ENCODE data around the gene RPL3.

The RPL3 gene

DNA sequence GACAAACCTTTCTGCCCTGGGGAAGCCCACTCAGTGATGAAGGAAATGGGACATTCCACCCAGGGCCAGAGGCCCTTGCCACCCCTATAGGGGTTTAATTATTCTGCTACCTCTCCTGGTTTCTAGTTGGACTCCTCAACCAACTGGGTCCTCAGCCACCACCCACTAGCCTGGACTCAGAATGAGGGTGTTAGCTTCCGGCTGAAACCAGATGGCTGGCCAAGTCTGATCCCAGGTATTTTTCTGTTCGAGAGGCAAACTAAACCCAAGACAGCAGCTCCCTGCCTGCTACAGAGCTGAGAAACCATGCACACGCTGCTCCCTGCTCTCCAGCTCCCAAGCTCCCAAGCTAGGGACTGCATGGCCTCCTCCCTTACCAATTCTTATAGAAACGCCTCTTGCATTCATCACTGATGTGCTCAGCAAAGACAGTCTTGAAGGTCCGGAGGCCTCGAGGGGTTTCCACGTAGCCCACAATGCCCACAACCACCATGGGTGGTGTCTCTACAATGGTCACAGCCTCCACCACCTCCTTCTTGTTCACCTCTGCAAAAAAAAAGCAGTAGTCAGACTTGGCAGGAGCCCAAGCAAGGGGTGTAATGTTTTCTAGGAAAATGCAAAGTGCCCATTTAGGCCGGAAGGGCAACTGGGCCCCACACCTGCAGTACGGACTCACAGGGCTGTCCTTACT, 2.2 kb downstream of the RPL3 start:
- DNase-seq: peak; percentile 75

DNA sequence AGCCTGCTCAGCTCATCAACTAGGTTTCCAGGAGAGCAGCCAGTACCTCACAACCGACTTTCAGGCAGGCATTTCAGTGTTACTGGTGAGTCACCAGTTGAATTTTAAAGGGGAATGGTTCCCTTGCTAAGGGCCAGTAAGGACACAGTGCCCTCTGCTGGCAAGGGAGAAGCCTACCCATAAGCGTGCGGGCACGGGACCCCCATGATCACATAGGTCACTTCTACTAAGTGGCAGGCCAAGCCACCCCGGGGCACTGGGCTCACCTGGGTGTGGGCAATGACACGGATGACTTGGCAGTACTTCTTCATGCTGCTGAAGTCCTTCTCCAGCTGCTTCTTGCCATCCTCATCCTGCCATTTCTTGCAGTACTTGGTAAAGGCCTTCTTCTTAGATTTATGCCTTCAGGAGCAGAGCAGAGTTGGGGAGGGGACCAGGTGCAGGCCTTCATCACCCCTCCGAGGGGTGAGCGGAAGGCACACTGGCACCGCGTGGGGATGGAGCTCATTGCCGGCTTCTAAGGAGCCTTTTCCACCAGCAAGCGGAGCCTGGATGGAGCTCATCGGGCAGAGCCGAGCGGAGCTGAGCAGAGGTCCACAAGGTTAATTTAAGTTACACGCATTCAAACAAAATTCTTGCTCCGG, 2.9 kb downstream of the RPL3 start:
- peak; percentile 94 for DNase-seq

DNA sequence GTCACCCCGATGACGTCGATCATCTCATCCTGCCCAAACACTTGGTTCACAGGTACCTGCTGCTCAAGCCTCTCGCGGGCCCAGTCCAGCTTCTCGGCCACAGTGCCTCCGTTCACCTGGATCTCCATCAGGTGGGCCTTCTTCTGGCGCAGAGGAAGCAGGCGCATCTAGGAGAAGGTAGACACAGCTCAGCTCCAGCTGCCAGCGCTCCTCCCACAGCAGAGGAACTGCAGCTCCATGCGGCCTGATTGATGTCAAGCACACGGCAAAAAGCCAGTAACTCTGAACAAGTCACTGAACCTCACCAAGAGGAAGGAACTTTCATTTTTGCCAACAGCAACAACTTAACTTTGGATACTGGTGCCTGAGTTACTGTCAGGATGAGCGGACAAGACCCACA, 4.0 kb downstream of the RPL3 start:
- DNase-seq: no peak

DNA sequence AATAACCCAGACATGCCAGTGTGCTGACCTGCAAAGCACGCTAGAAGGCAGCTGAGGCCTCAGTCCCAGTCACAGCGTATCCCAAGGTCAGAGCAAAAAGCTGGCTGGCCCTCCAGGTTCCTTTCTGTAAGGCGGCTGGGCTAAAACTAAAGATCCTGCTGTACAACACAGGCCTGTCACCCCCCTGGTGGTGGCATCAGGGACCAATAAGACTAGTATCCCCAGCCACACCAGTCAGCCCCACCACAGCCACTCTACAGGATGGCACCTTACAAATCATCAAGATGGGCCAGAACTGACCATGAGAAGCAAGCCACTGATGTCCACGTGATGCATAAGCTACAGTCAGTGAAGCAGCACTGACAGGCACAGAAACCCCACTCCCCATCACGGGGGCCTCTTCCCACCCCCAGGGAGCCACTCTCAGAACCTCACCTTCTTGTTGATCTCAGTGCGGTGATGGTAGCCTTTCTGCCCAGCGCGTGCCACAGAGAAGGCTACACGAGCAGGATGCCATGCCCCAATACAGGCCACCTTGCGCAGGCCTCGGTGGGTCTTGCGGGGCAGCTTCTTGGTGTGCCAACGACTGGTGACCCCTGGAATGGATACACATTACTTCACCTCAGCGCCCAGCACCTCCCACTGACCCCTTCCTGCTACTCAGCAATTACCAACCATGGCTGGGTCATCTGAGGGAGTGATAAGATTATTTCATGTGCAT, 5.0 kb downstream of the RPL3 start:
- DNase-seq: peak; percentile 58

DNA sequence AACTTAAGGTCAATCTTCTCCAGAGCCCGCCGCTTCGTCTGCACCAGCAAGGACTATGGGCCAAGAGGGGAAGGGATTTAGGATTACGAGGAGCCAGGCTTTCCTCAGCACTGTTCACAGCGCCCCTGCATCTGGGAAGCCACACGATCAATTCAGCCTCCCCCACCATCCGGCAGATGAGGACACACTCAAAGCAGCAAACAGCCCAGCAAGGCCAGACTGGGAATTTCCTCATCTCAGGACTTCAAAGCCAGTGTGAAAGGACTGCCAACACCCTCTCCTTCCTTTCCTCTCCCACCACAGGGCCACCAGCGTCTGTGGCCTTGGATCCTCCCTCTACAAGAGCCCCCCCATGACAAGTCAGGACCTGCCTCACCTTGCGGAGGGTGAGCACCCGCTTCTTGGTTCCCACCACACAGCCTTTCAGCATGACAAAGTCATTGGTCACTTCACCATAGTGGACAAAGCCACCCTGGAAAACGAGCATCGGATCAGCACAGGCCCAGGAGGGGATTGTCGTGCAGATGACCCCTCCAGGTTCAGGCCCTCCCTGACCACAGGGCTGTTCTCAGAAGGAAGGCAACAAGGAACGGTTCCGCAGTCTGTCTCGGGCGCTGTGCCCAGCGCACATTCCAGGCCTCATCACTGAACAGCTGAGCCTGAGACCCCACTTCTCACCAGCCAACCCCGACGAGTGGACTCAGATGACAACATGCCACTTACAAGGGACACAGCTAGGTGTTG, 6.0 kb downstream of the RPL3 start:
- DNase-seq: no peak

DNA sequence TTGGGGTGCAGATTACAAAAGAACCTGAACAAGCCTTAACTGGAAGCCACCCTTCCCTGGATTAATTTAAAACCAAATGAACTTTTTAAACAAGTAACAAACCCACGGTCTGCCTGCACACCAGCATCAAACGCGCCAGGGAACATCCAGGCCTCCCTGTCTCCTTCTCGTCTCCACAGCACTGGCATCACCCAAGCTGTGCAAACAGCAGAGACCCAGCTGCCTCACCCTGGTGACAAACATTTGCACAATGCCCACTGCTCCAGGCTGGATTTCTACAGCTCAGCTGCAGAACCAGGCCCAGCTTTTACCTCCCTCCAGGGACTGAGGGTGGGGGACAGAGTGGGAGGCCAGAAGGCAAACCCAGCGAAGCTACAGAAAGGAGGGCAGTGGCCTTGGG, 7.0 kb downstream of the RPL3 start:
- no peak for DNase-seq

DNA sequence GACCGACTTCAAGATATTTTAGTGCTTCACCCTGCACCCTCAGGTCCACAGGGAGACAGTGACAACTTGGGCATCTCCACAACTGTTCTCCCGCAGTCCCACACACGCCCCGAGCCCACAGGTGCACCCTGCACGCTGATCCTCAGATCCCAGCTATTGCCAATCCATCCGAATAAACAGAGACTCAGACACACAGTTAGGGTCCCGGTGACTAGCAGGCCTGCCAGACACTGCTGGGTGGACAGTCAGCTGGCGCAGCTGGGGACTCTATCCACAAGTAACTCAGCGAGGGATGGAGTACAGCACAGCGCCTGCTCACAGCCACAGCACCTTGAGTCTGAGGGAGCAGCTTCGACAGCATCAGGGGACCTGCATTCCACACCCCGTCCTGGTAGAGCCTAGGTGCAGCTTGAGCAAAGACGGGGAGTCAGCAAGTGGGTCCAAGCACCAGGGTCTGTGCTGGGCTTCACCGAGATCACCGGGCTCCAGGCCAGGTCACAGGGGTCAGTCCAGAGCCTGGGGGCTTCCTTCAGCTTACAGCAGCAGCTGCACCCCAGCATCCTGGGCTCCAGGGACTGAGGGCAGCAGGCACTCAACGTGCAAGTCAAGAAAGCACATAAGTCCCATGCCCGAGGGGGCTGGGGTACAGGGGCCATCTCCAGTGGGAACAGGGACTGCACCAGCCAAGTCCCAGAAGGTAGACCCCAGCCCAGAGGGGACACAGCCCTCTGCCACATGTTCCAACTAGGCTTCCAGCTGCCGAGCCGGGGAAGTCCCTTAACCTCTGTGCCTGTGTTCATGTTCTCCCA, 7.6 kb downstream of the RPL3 start:
- DNase-seq: peak; percentile 45

DNA sequence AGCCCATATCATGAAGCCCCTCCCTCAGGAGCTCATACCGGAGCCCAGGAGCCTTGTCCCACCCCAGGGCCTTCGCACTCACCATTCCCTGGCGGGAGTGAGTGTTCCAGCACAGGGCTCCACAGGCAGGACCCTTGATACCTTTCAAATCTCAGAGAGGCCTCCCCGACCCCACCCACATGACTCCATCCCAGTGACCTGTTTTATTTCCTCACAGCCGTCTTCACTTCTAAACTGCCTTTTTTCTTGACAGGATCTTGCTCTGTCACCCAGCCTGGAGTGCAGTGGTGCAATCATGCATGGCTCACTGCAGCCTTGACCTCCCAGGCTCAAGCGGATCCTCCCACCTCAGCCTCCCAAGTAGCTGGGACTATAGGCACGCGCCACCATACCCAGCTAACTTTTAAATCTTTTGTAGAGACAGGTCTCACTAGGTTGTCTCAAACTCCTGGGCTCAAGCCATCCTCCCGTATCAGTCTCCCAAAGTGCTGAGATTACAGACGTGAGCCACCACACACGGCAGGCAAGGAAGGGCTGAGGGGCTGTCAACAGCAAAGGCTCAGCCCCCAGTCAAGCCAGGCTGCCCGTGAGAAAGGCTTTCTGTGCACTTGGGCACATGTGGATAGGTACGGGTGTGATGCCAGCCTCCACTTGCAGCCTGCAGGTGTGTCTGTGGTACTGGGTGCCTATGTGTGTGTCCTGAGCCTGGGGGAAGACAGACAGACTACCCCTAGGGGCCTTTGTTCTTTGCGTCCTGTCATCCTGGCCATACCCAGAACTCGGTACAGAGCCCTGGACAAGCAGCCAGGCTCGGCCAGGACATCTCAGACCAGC, 9.3 kb downstream of the RPL3 start:
- DNase-seq: no peak

DNA sequence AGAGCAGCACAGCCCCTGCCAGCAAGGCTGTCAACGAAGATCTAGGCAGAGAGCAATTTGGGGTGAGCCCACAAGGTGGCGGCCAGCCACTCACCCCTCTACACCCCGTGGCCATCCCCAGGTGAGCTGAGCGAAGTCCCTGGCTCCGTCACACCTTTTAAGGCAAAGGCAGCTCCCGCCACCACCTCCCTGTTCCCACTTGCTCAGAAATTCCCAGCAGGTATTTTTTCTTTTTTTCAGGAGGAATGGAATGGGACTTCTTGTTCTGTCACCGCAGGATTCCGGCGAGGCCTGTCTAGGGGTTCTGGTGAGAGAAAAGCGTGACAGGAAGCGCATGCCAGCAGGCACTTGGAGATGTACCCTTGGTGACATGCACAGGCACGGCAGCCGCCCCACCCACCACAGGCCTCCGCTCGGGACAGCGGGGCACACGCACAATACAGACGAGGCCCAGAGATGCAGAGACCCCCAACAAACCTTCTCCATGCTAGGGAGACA, 10.0 kb downstream of the RPL3 start:
- no peak for DNase-seq

DNA sequence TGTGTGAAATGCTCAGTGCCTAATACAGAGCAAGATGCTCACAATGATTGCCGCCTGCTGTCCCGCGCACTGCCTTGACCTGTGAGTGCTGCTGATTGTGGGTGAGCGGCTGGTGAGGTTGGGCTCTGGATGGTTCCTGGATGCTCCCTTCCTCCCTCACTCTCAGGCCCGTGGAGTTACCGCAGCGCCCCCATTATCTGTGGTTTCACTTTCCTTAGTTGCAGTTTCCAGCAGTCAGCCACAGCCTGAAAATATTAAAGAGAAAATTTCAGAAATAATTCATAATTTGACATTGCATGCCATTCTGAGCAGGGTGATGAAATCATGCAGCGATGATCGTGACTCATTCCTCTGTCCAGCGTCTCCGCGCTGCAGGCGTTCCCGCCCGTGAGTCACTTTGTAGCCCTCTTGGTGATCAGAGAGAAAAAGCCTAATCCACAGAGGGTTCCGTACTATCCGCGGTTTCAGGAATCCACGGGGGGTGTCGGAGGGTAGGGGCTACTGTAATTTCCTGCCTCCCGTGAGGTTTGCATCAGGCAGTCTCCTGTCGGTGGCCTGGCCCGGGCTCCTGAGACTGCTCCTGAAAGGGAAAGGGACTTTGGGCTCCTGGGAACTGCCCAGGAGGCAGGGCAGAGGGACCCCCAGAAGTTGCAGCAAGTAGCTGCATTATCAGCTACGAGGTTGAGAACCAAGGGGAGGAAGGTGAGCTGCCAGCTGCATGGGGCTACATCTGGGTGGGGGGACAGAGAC, 10.6 kb downstream of the RPL3 start:
- no peak for DNase-seq

DNA sequence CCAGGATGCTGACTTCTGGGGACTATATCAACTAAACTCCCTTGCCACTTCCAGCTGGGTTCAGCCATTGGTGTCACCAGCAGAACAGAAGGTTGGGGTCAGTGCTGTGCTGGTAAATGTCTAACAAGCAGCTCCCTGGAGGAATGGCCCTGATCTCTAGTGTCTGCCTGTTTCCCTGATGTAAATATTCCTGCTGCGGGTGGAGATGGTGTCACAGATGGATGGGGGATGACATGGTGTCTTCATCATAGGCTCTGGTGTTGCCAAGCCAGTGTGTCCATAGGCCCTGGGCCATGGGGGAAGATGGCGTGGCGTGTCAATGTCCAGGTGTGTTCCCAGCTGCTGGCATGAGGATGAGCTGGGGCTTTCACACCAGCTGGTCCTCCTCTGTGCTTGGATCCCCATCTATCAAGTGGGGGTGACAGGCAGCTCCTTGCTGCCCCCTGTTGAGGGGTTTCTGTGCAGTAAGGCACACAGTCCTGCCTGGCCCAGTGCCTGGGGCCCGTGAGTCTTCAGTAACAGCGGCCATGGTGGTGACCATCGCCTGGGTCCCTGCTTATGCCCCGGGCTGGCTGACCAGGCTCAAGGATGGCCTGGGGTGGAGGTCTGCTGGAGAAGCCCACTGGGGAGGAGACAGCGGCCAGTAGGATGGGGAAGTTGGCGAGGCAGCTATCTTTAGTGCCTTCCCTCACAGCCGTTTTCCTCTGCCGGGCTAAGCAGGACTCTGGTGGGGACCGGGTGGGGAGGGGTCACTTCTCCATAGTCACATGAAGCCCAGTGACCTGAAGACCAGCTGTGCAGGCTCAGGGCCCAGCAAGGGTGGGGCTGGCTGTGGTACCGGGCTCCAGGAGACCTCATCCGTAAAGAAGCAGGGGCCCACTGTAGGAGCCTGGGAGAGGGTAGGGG, 12.7 kb downstream of the RPL3 start:
- DNase-seq: peak; percentile 71

DNA sequence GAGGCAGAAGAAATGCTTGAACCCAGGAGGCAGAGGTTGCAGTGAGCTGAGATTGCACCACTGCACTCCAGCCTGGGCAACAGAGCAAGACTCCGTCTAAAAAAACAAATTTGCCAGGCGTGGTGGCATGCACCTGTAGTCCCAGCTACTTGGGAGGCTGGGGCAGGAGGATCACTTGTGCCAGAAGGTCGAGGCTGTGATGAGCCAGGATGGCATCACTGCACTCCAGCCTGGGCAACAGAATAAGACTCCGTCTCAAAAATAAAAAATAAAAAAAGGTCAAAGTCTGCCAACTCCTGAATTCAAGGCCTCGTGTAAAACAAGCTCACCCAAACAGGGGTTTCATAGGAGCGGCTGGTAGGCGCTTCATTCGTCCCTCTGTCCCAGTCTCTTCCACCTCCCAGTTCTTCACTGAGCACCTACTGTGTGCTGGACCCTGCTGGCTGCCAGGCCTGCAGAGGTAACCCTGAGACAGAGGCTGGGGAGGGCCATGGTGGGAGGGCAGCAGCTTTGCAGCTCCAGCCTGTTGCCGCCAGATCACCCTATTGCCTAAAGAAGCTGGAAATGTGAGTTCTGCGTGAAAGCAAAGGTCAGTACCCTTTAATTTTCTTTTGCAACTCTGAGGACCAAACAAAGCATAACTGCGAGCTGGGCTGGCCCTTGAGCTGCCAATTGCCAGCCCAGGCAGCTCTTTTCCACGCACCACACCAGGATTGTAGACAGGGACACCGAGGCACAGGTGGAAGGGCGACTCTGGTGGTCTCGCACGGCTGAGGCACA, 15.3 kb downstream of the RPL3 start:
- DNase-seq: no peak

DNA sequence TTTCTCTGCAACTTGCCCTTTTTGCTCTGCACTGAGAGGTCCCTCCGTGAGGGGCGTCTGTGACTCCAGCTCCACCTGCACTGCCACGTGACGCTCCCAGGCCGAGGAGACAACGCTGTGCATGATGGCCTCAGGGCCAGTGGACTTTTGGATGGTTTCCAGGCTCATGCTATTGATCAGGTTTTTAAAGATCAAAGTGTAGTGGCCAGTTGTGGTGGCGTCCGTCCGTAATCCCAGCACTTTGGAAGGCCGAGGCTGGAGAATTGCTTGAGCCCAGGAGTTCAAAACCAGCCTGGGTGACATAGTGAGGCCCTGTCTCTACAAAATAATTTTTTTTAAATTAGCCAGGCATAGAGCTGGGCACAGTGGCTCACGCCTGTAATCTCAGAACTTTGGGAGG, 16.1 kb downstream of the RPL3 start:
- no peak for DNase-seq

DNA sequence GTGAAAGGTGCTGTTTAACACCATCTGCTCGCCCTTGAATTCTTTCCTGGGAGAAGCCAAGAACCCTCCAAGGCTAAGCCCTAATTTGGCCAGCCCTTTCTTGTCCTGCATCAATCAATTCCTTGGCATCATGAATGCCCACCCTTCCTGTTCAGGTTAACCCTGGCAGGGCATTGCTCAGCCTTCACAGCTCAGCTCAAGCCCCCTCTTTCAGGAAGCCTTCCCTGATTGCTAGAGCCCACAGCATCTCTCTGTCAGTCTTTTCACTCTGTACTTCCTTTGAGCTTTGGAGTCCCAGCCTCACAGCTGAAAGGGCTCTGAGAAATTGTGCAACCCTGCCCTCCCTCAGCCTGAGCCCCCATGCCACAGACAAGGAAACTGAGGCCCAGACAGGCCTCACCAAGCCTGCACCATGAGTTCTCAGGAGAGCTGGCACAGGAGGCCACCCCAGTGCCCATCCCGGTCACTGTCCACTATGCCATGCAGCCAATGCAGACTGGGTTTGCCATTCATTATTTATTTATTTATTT, 16.9 kb downstream of the RPL3 start:
- DNase-seq: no peak

DNA sequence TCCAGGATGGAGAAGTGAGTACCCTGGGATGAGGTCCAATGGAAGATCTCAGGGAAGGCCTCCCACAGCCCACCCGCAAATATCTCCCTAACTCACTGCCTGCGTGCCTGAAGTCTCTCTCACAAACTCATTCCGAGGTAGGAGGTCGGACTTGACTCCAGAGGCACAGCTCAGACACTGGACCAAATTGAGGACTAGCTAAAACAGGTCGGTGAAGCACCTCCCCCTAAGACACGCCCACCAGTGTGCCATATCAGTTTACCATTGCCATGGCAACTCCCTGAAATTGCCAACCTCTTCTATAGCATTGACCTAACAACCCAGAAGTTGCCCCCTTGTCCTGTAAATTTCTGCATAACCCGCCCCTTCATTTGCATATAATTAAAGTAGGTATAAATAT, 17.5 kb downstream of the RPL3 start:
- DNase-seq: peak; percentile 59

DNA sequence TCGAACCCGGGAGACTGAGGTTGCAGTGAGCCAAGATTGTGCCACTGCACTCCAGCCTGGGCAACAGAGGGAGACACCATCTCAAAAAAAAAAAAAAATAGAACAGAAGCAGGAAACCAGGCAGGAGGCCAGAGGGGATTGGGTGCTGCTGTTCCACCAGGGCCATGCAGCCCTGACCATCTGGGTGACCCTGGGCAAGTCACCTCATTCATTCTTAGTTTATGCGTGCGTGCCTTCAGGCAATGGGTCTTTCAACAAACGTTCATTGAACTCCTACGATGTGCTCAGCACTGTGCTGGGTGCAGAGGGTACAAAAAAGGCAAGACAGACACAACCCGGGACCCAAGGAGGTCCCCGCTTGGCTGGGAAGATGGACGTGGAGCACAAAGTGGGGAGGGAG, 18.3 kb downstream of the RPL3 start:
- DNase-seq: no peak

DNA sequence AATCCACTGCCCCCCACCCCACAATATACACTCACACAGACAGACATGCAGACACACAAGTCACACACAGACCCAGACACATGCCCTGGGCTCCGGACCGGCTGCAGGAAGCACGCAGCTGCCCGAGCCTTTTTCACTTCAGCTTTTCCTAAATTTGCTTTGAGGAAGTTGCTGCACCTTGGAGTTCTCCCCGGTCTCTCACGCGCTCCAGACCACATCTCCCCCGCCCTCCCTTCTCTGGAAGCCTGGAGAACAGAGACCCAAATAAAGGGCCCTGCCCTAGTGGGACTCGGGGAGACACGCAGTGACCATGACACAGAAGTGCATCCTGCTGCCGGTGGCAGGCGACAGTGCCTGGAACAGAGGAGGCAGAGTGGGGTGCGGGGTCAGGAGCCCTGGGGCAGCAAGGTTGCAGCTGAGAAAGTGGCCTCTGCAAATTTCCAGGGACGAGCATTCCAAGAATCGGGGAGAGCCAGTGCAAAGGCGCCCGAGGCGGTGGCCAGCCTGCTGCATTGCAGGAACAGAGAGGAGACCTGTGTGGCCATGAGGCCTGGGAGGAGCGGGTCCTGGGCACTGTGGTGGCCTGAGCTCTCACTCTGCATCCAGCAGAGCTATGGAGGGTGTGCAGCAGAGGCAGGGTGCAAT, 19.1 kb downstream of the RPL3 start:
- no peak for DNase-seq

DNA sequence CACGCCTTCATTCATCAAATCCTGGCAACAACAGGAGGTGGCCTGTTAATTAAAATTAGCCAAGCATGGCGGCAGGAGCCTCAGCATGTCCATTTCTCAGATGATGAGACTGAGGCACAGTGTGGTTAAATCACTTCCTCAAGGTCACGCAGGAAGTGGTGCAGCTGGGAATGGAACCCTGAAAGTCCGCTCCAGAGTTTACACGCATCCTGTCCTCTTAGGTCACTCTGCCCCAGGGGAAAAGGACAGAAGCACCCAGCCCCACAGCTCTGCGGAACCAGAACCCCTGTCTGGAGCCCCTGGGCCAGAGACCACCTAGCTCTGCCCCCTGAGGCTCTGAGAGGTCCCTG, 19.6 kb downstream of the RPL3 start:
- DNase-seq: no peak
